ENCODE measurements around the gene FOXL2NB.

DNA sequence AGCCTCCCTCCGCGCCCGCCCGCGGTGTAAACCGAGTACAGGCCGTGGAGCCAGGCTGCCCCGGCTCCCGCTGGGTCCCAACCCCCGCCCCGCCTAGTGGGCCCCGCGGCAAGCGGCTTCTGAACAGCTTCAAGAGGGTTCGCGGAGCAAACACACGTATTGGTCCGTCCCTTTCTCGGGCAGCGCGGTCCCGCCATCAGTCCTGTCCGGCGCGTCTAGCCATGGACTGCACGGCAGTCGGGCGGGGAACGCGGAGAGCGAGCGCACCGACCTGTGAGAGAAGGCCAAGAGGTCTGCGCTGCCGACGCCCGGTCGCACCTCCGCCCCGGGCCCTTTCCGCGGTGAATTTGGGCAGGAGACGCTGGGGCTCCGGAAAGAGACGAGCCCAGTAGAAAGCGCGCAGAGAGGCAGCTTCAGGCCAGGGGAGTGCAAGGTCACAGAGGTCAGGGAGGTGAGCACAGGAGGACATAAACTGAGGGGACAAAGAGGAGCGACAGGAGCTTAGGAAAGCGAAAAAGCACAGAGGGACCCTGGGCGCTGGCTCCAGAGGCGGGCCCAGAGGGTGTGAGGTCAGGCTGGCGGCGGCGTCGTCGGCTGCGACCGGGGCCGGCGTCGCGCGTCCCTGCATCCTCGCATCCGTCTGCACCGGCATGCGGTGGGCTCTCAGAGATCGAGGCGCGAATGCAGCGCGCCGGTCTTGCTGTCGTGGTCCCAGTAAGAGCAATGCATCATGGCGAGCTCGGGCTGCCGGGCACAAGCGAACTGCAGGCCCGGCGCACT is 1.9 kb upstream of the FOXL2NB start:
- TF ChIP-seq, protein P1, sequence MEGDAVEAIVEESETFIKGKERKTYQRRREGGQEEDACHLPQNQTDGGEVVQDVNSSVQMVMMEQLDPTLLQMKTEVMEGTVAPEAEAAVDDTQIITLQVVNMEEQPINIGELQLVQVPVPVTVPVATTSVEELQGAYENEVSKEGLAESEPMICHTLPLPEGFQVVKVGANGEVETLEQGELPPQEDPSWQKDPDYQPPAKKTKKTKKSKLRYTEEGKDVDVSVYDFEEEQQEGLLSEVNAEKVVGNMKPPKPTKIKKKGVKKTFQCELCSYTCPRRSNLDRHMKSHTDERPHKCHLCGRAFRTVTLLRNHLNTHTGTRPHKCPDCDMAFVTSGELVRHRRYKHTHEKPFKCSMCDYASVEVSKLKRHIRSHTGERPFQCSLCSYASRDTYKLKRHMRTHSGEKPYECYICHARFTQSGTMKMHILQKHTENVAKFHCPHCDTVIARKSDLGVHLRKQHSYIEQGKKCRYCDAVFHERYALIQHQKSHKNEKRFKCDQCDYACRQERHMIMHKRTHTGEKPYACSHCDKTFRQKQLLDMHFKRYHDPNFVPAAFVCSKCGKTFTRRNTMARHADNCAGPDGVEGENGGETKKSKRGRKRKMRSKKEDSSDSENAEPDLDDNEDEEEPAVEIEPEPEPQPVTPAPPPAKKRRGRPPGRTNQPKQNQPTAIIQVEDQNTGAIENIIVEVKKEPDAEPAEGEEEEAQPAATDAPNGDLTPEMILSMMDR (IDR thresholded peaks at IDR 0.05): no peak
- TF ChIP-seq POLR2A (IDR thresholded peaks at IDR 0.05): no peak

Measured in prostate gland (tissue), 2 donors.